ENCODE measurements around the gene PLPPR2. TPM values are rescaled to one million over a fixed set of nuclear protein-coding genes. Genes with fewer than 3 reads are reported as not detected.
"Not testable (repeated sequence)": the region's sequence is repeated elsewhere in the genome, so short reads cannot be mapped to it uniquely, and the experiment has no call there.

PLPPR2 gene
- total RNA-seq, 4 donors from 2014 or later: 4.1 to 71.7 (median 23.7) TPM

DNA sequence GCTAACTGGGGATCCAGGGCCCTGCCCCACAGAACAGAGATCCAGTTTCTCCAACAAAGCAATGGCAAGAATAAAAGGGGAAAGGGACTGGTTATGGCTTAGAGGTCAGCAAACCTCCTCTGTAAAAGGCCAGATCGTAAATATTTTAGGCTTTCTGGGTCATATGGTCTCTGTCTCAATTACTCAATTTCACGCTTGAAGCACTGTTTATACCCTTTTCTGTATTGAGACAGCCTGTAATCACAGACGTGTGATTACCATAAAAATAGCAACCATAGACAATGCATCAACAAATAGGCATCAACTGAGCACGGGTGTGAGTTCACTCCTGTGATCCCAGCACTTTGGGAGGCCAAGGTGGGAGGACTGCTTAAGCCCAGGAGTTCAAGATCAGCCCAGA, 25.1 kb upstream of the PLPPR2 start:
- H3K9me3 ChIP-seq: no peaks in the 10 kb centered on the region
- H3K27ac ChIP-seq: no peak overlapping the region
- H3K27me3 ChIP-seq: no peaks in the 10 kb centered on the region
- H3K4me3 ChIP-seq: no peak overlapping the region
- no peak for DNase-seq
- intact Hi-C loops (cut with DNase I; ENCODE audit: low total_unique reads): no loop called here
- H3K4me1 ChIP-seq: no peaks in the 10 kb centered on the region
- H3K36me3 ChIP-seq: no peaks in the 10 kb centered on the region
- TF ChIP-seq POLR2A (IDR thresholded peaks at IDR 0.05) (no peak), CTCF (IDR thresholded peaks at IDR 0.05) (no peak)

DNA sequence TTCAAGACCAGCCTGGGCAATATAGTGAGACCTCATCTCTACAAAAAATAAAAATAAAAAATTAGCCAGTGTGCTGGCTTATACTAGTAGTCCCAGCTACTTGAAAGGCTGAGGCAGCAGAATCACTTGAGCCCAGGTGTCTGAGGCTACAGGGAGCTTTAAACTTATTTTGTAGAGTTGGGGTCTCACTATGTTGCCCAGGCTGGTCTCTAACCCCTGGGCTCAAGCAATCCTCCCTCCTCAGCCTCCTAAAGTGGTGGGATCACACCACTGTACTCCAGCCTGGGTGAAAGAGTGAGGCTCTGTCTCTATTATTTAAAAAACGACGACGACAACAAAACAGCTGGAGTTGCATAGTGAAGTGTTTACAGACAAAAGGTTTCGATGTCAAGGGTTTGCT, 23.7 kb upstream of the PLPPR2 start:
- DNase-seq: no peak
- no peaks in the 10 kb centered on the region for H3K36me3 ChIP-seq
- intact Hi-C loops (cut with DNase I; ENCODE audit: low total_unique reads): no loop called here
- no peak overlapping the region for H3K4me3 ChIP-seq
- TF ChIP-seq CTCF (IDR thresholded peaks at IDR 0.05): no peak
- no peak for TF ChIP-seq POLR2A (IDR thresholded peaks at IDR 0.05)
- H3K4me1 ChIP-seq: no peaks in the 10 kb centered on the region
- H3K27me3 ChIP-seq: no peaks in the 10 kb centered on the region
- H3K27ac ChIP-seq: no peak overlapping the region
- H3K9me3 ChIP-seq: no peaks in the 10 kb centered on the region

DNA sequence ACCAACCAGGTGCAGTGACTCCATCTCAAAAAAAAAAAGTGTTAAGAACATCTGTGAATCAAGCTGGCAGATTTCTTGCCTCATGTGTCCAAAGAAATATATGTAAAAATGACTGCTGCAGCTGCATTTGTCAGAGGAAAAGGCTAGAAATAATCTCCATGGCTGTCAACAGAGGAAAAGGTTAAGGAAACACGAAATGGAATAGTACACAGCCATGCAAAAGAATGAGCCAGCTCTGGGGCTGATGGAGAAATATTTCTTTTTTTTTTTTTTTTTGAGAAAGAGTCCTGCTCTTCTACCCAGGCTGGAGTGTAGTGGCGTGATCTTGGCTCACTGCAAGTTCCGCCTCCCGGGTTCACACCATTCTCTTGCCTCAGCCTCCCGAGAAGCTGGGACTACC, 22.4 kb upstream of the PLPPR2 start:
- no peak for TF ChIP-seq POLR2A (IDR thresholded peaks at IDR 0.05)
- TF ChIP-seq CTCF (IDR thresholded peaks at IDR 0.05): no peak
- Histone ChIP-seq H3K27me3 (no peaks in the 10 kb centered on the region), H3K4me1 (no peaks in the 10 kb centered on the region), H3K27ac (no peak overlapping the region), H3K9me3 (no peaks in the 10 kb centered on the region), H3K4me3 (no peak overlapping the region), H3K36me3 (no peaks in the 10 kb centered on the region)
- DNase-seq: no peak
- intact Hi-C loops (cut with DNase I; ENCODE audit: low total_unique reads): no loop called here

- H3K36me3 ChIP-seq; H3K4me1 ChIP-seq; DNase-seq; H3K9me3 ChIP-seq; H3K4me3 ChIP-seq; H3K27ac ChIP-seq; intact Hi-C loops (cut with DNase I; ENCODE audit: low total_unique reads); H3K27me3 ChIP-seq: not testable (repeated sequence)
These were observed 21.4 kb upstream of the PLPPR2 start for GRCh38 chr19:11333838-11334237.

- Histone ChIP-seq H3K4me1 (no peaks in the 10 kb centered on the region), H3K27ac (no peak overlapping the region), H3K4me3 (no peak overlapping the region), H3K27me3 (no peaks in the 10 kb centered on the region), H3K36me3 (no peaks in the 10 kb centered on the region), H3K9me3 (no peaks in the 10 kb centered on the region)
- TF ChIP-seq POLR2A (IDR thresholded peaks at IDR 0.05): no peak
- no peak for TF ChIP-seq CTCF (IDR thresholded peaks at IDR 0.05)
- no peak for DNase-seq
- intact Hi-C loops (cut with DNase I; ENCODE audit: low total_unique reads): no loop called here
These were observed 19.6 kb upstream of the PLPPR2 start for GRCh38 chr19:11335449-11336146.

DNA sequence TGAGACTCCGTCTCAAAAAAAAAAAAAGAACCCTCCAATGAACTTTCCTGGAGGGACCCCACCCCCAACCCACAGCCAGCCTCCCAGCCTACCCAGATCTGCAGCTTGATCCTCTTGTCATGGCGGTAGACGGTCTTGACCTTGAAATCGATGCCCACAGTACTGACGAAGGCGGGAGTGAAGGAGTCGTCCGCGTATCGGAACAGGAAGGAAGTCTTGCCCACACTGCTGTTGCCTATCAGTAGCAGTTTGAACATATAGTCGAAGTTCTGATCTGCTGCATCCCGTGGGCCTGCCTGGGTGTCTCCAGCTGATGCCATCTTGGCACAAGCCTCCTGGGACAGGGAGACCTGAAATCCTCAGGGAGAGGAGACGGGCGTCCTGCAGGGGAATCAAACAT, 18.2 kb upstream of the PLPPR2 start:
- Histone ChIP-seq H3K9me3 (no peaks in the 10 kb centered on the region), H3K27me3 (no peaks in the 10 kb centered on the region), H3K4me1 (no peaks in the 10 kb centered on the region), H3K27ac (no peak overlapping the region), H3K4me3 (no peak overlapping the region), H3K36me3 (no peaks in the 10 kb centered on the region)
- no peak for DNase-seq
- no peak for TF ChIP-seq CTCF (IDR thresholded peaks at IDR 0.05)
- no peak for TF ChIP-seq POLR2A (IDR thresholded peaks at IDR 0.05)
- intact Hi-C loops (cut with DNase I; ENCODE audit: low total_unique reads): no loop called here
